ENCODE results near the gene CBLN3.

GRCh38 chr14:24418492-24418873 is 11.0 kb downstream of the CBLN3 start:
- TF ChIP-seq CTCF (IDR thresholded peaks at IDR 0.05; ENCODE audit: low read depth, low read length, missing input control): no peak
- no peak for TF ChIP-seq YY1 (IDR thresholded peaks at IDR 0.05)
- TF ChIP-seq, protein P1, sequence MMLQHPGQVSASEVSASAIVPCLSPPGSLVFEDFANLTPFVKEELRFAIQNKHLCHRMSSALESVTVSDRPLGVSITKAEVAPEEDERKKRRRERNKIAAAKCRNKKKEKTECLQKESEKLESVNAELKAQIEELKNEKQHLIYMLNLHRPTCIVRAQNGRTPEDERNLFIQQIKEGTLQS (IDR thresholded peaks at IDR 0.05): no peak
- TF ChIP-seq REST (IDR thresholded peaks at IDR 0.05): no peak
- no peak for TF ChIP-seq EGR1 (IDR thresholded peaks at IDR 0.05; ENCODE audit: low read depth in 2 of 2)
- TF ChIP-seq, protein P2, sequence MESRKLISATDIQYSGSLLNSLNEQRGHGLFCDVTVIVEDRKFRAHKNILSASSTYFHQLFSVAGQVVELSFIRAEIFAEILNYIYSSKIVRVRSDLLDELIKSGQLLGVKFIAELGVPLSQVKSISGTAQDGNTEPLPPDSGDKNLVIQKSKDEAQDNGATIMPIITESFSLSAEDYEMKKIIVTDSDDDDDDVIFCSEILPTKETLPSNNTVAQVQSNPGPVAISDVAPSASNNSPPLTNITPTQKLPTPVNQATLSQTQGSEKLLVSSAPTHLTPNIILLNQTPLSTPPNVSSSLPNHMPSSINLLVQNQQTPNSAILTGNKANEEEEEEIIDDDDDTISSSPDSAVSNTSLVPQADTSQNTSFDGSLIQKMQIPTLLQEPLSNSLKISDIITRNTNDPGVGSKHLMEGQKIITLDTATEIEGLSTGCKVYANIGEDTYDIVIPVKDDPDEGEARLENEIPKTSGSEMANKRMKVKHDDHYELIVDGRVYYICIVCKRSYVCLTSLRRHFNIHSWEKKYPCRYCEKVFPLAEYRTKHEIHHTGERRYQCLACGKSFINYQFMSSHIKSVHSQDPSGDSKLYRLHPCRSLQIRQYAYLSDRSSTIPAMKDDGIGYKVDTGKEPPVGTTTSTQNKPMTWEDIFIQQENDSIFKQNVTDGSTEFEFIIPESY (IDR thresholded peaks at IDR 0.05): no peak
- TF ChIP-seq RAD21 (IDR thresholded peaks at IDR 0.05): no peak
- peak; percentile 15 for TF ChIP-seq SP1 (IDR thresholded peaks at IDR 0.05)
- TF ChIP-seq NR2F2 (IDR thresholded peaks at IDR 0.05): no peak
- no peak for TF ChIP-seq GABPA (IDR thresholded peaks at IDR 0.05 in 1 of 2, conservative IDR thresholded peaks at IDR 0.05 in 1 of 2)
- TF ChIP-seq TAF1 (conservative IDR thresholded peaks at IDR 0.05): no peak
